H1 (cell line): Measurements from ENCODE around the gene TNS3. TPM values are rescaled to one million over a fixed set of nuclear protein-coding genes. Genes with fewer than 3 reads are reported as not detected.

Source experiments
- CTCF ChIA-PET: fragments of 300-600 bp; sonication (Branson Sonifier 250); formaldehyde crosslinking; loops from one replicate; lab custom pipeline; 2021; ENCODE audit not compliant: partially characterized antibody; lab: Charles Lee
- POLR2A ChIA-PET: fragments of 300-600 bp; sonication (Branson Sonifier 250); formaldehyde crosslinking; loops from one replicate; lab custom pipeline; 2021; ENCODE audit warnings: inconsistent platforms; ENCODE audit not compliant: partially characterized antibody; lab: Charles Lee
- DNase-seq, 2 experiments: peaks; one replicate each; pipeline versions ENCODE4 v3.0.0 to v3.0.0-alpha.2; 2010 to 2022; ENCODE audit warnings: low spot score in 2 of 2, low read depth in 1 of 2, mixed read lengths in 1 of 2
- FAIRE-seq: peaks from 2 replicates; lab custom pipeline; 2011; peaks lifted over from hg19 to GRCh38; lab: Jason Lieb, UNC
- H2AFZ ChIP-seq: 2 replicates; pipeline ENCODE4 v1.8.1; 2012; ENCODE audit warnings: low read length, inconsistent platforms
- H2AK5ac ChIP-seq: 2 replicates; pipeline ENCODE4 v1.6.1; 2013; ENCODE audit warnings: low read depth, low read length
- H2BK120ac ChIP-seq: replicated peaks from 2 replicates; pipeline ENCODE3; 2013; ENCODE audit warnings: low read depth, low read length, inconsistent platforms
- H2BK12ac ChIP-seq: 2 replicates; pipeline ENCODE4 v1.6.1; 2013; ENCODE audit warnings: low read depth, low read length
- H2BK15ac ChIP-seq: 2 replicates; pipeline ENCODE4 v1.6.1; 2013; ENCODE audit warnings: low read length
- H2BK20ac ChIP-seq: 2 replicates; pipeline ENCODE4 v1.6.1; 2013; ENCODE audit warnings: low read length
- H2BK5ac ChIP-seq: 2 replicates; pipeline ENCODE4 v1.6.1; 2013; ENCODE audit warnings: low read depth, low read length
- H3K14ac ChIP-seq: 2 replicates; pipeline ENCODE4 v1.6.1; 2013; ENCODE audit warnings: inconsistent platforms; ENCODE audit not compliant: insufficient read length
- H3K18ac ChIP-seq: 2 replicates; pipeline ENCODE4 v1.6.1; 2013; ENCODE audit warnings: low read length; ENCODE audit errors: extremely low read depth
- H3K23ac ChIP-seq: 2 replicates; pipeline ENCODE4 v1.6.1; 2013; ENCODE audit warnings: inconsistent platforms; ENCODE audit not compliant: insufficient read length
- H3K23me2 ChIP-seq: 2 replicates; pipeline ENCODE4 v1.6.1; 2013; ENCODE audit warnings: low read depth, low read length
- H3K27ac ChIP-seq: 2 replicates; pipeline ENCODE4 v1.6.1; 2011; ENCODE audit warnings: low read depth, low read length, inconsistent platforms
- H3K27me3 ChIP-seq, 4 experiments: replicated peaks in 1 of 4; 1 replicate in 1 of 4; 2 replicates in 3 of 4; pipeline versions ENCODE4 v1.6.1 to v1.8.1; 2011 to 2013; ENCODE audit warnings: low read length in 3 of 4, mild to moderate bottlenecking in 3 of 4, inconsistent platforms in 2 of 4, mixed read lengths in 2 of 4, moderate library complexity in 1 of 4; ENCODE audit not compliant: control insufficient read depth in 3 of 4, insufficient read depth in 3 of 4; ENCODE audit errors: extremely low read depth in 1 of 4
- H3K36me3 ChIP-seq, 4 experiments: 2 replicates each; pipeline versions ENCODE4 v1.6.1 to v1.8.1; 2011 to 2013; ENCODE audit warnings: mild to moderate bottlenecking in 4 of 4, low read length in 3 of 4, moderate library complexity in 2 of 4, control low read depth in 1 of 4, inconsistent platforms in 1 of 4; ENCODE audit not compliant: insufficient read depth in 4 of 4, control insufficient read depth in 2 of 4
- H3K4ac ChIP-seq: replicated peaks from 2 replicates; pipeline ENCODE3; 2013; ENCODE audit warnings: low read length, low read depth, mixed read lengths, inconsistent platforms; ENCODE audit not compliant: insufficient read length
- H3K4me1 ChIP-seq, 4 experiments: replicated peaks in 1 of 4; 1 replicate in 1 of 4; 2 replicates in 3 of 4; pipeline versions ENCODE4 v1.6.1 to v1.8.1; 2011 to 2013; ENCODE audit warnings: low read length in 3 of 4, inconsistent platforms in 2 of 4, mixed read lengths in 1 of 4; ENCODE audit not compliant: insufficient read depth in 4 of 4, control insufficient read depth in 3 of 4
- H3K4me2 ChIP-seq, 2 experiments: 2 replicates each; pipeline versions ENCODE4 v1.6.1 to v1.8.1; 2011 to 2013; ENCODE audit warnings: low read depth in 2 of 2, low read length in 2 of 2, control low read depth in 1 of 2, inconsistent platforms in 1 of 2, mild to moderate bottlenecking in 1 of 2; ENCODE audit not compliant: insufficient read depth in 1 of 2
- H3K4me3 ChIP-seq, 4 experiments: fragments of 200-600, 300-600 bp in 1 of 4; sonication (generic), shearing (Covaris generic), sonication (Bioruptor Twin) in 1 of 4; 2 replicates each; pipeline versions ENCODE4 v1.5.1 to v1.8.1; 2011 to 2016; ENCODE audit warnings: low read length in 4 of 4, low read depth in 3 of 4, control low read depth in 2 of 4, inconsistent platforms in 2 of 4, mild to moderate bottlenecking in 2 of 4, mixed read lengths in 1 of 4, moderate library complexity in 1 of 4; ENCODE audit not compliant: insufficient read depth in 2 of 4; ENCODE audit errors: extremely low read depth in 1 of 4
- H3K56ac ChIP-seq: replicated peaks from 2 replicates; pipeline ENCODE3; 2013; ENCODE audit warnings: low read depth, mild to moderate bottlenecking, mixed read lengths, low read length, inconsistent platforms; ENCODE audit not compliant: insufficient read length
- H3K79me1 ChIP-seq: 2 replicates; pipeline ENCODE4 v1.6.1; 2013; ENCODE audit warnings: low read depth, low read length, control low read depth
- H3K79me2 ChIP-seq, 2 experiments: 2 replicates each; pipeline versions ENCODE4 v1.6.1 to v1.8.1; 2012 to 2013; ENCODE audit warnings: low read length in 2 of 2, mild to moderate bottlenecking in 2 of 2, inconsistent platforms in 1 of 2; ENCODE audit not compliant: insufficient read depth in 2 of 2, control insufficient read depth in 1 of 2
- H3K9ac ChIP-seq, 4 experiments: replicated peaks in 1 of 4; 1 replicate in 1 of 4; 2 replicates in 3 of 4; pipeline versions ENCODE4 v1.6.1 to v1.8.1; 2011 to 2013; ENCODE audit warnings: low read depth in 3 of 4, low read length in 3 of 4, control low read depth in 2 of 4, mild to moderate bottlenecking in 2 of 4, moderate library complexity in 2 of 4, inconsistent platforms in 1 of 4; ENCODE audit errors: extremely low read depth in 1 of 4
- H3K9me3 ChIP-seq, 2 experiments: 2 replicates each; pipeline versions ENCODE4 v1.6.1 to v1.8.1; 2012 to 2013; ENCODE audit warnings: mild to moderate bottlenecking in 2 of 2, moderate library complexity in 2 of 2, control low read depth in 1 of 2, inconsistent platforms in 1 of 2, low read depth in 1 of 2, low read length in 1 of 2, mixed read lengths in 1 of 2; ENCODE audit not compliant: insufficient read depth in 2 of 2
- H4K20me1 ChIP-seq, 2 experiments: replicated peaks in 1 of 2; 2 replicates each; pipeline versions ENCODE3 to v1.8.1; 2011 to 2013; ENCODE audit warnings: inconsistent platforms in 2 of 2, low read length in 2 of 2, mild to moderate bottlenecking in 1 of 2; ENCODE audit not compliant: insufficient read depth in 2 of 2, control insufficient read depth in 1 of 2
- H4K5ac ChIP-seq: 2 replicates; pipeline ENCODE4 v1.6.1; 2013; ENCODE audit warnings: low read length, low read depth, mixed read lengths, inconsistent platforms; ENCODE audit not compliant: insufficient read length
- H4K8ac ChIP-seq: 2 replicates; pipeline ENCODE4 v1.8.0; 2013; ENCODE audit warnings: mild to moderate bottlenecking, moderate library complexity, low read length, inconsistent platforms; ENCODE audit not compliant: insufficient read depth; ENCODE audit errors: extremely low read depth
- H4K91ac ChIP-seq: replicated peaks from 2 replicates; pipeline ENCODE3; 2013; ENCODE audit warnings: low read length, mixed read lengths, inconsistent platforms; ENCODE audit not compliant: insufficient read length
- BACH1 ChIP-seq: IDR thresholded peaks from 2 replicates; pipeline ENCODE4 v1.6.1; 2012; ENCODE audit warnings: low read length, improper control_type of control experiment
- CBX8 ChIP-seq: fragments of 300-800, 300-1000 bp; sonication (generic); IDR thresholded peaks from 2 replicates; pipeline ENCODE4 v1.7.1; 2016; ENCODE audit warnings: low read depth, low read length, borderline replicate concordance
- GABPA ChIP-seq: IDR thresholded peaks from 2 replicates; pipeline ENCODE4 v1.6.1; 2011; ENCODE audit warnings: mild to moderate bottlenecking, low read length, moderate library complexity, borderline replicate concordance; ENCODE audit not compliant: insufficient read depth
- JUND ChIP-seq: IDR thresholded peaks from 2 replicates; pipeline ENCODE4 v1.6.1; 2011; ENCODE audit warnings: mild to moderate bottlenecking, improper control_type of control experiment, low read length
- KDM4A ChIP-seq: IDR thresholded peaks from one replicate; pipeline ENCODE4 v1.7.1; 2012; ENCODE audit warnings: low read depth, mild to moderate bottlenecking, moderate library complexity, low read length, inconsistent platforms; ENCODE audit not compliant: severe bottlenecking
- KDM5A ChIP-seq: fragments of 200-600 bp; IDR thresholded peaks from 2 replicates; pipeline ENCODE4 v1.7.1; 2012; ENCODE audit warnings: mild to moderate bottlenecking, low read length, inconsistent platforms, mixed read lengths
- RNF2 ChIP-seq: fragments of 200-900, 300-1000 bp; sonication (generic); IDR thresholded peaks from 2 replicates; pipeline ENCODE4 v1.7.1; 2016; ENCODE audit warnings: borderline replicate concordance, low read depth, mild to moderate bottlenecking, antibody characterized with exemption, low read length; ENCODE audit not compliant: poor library complexity, severe bottlenecking; ENCODE audit errors: missing control alignments
- TBP ChIP-seq: IDR thresholded peaks from 2 replicates; pipeline ENCODE4 v1.6.1; 2011; ENCODE audit warnings: low read depth, low read length, improper control_type of control experiment
- WGBS, 2 experiments: shearing (Covaris generic) in 1 of 2; methylation state at CpG; one replicate each; pipeline versions ENCODE4 v1.1.6 to v1.1.7; 2013 to 2015; ENCODE audit warnings: low lambda C conversion rate in 2 of 2, mixed read lengths in 2 of 2, inconsistent platforms in 1 of 2, low coverage in 1 of 2, missing lambda C conversion rate in 1 of 2; ENCODE audit not compliant: insufficient replicate concordance in 2 of 2, insufficient coverage in 1 of 2, insufficient read length in 1 of 2; ENCODE audit errors: extremely low coverage in 1 of 2, missing lambda C conversion rate in 1 of 2; 5-methylcytosine and 5-hydroxymethylcytosine counted together
- polyA plus RNA-seq, 7 experiments: library from polyadenylated mRNA; depleted of rRNA in 3 of 7; stranded (reverse) in 5 of 7; unstranded in 2 of 7; fragments of >200 nt in 5 of 7; fragments of 200-250 nt in 2 of 7; gene quantifications; 1 replicate in 5 of 7; 2 replicates in 1 of 7; 4 replicates in 1 of 7; pipeline versions ENCODE4 v1.2.1 to v1.2.3, GENCODE V29; 2011 to 2013; ENCODE audit warnings: missing spikeins in 2 of 7, mixed read lengths in 2 of 7
- total RNA-seq: library from RNA; stranded (reverse); fragmentation: NEBNext Ultra II Directional; extraction: Animal tissue kit (Norgen Biotek cat#: 25700); gene quantifications from 2 replicates; pipeline ENCODE4 v1.2.1, GENCODE V29; 2021
- TF ChIP-seq, protein P1 (sequence below): IDR thresholded peaks from 2 replicates; pipeline ENCODE4 v1.6.1; 2011; ENCODE audit warnings: low read length, improper control_type of control experiment
- TF ChIP-seq, protein P2 (sequence below): IDR thresholded peaks from 2 replicates; pipeline ENCODE4 v1.6.1; 2012; ENCODE audit warnings: inconsistent platforms

The TNS3 gene
- total and polyA plus RNA-seq, 2 of the 8 experiments (the other 6 are each of a cell fraction or from before 2014, with no cell fraction given), result 11.9 to 24.2 TPM

DNA sequence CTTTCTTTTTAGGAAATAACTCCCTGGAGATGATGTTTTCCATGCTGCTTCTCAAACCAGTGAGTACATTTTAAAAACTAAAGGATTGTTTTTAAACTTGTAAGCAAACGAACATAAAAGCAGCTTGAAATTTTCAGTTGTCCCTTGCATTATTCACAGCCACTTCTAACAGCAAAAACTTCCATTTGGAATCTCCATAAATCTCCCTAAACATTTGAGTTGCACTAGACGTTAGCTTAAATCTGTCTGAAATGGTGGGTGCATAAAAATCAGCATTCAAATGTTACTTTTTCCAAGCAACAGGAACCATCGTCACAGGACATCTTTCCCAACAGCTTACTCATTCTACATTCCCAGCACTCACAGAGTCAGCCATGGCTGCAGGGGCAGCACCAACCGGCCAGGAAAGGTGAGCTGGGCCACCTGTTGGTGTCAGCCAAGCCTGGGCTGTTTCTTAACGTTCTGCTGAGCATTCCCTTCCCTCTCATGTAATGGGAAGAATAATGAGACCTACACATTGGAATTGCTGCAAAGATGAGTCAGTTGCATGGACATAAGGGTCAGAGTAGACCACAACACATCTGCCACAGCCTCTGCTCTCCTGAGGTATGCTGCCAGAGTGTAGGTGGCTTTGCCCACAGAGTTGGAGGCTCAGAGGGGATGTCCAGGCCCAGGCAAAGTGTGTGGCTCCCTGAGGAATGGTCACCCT is 163.2 kb downstream of the TNS3 start:
- Histone ChIP-seq H2BK15ac (no peak overlapping the region), H2AFZ (no peak overlapping the region), H3K18ac (no peak overlapping the region), H3K27ac (no peak overlapping the region), H2BK120ac (no peak overlapping the region), H3K9ac (no peak overlapping the region), H4K8ac (no peak overlapping the region), H2BK5ac (no peak overlapping the region), H3K79me2 (no peaks in the 10 kb centered on the region), H3K23me2 (no peaks in the 10 kb centered on the region), H3K79me1 (no peaks in the 10 kb centered on the region; the same call in 1 of the 2 replicates), H3K56ac (no peak overlapping the region), H3K9me3 (no peaks in the 10 kb centered on the region), H3K27me3 (no peaks in the 10 kb centered on the region), H2BK12ac (no peak overlapping the region), H3K14ac (no peak overlapping the region), H3K36me3 (no peaks in the 10 kb centered on the region; a peak in 1 of 8 replicates), H4K91ac (no peak overlapping the region), H3K4me1 (no peaks in the 10 kb centered on the region), H4K5ac (no peak overlapping the region), H3K4me2 (no peak overlapping the region), H2AK5ac (no peak overlapping the region), H4K20me1 (peaks cover 0 to 3% of the 10 kb centered on the region in 2 experiments), H3K23ac (no peak overlapping the region), H3K4ac (no peak overlapping the region), H3K4me3 (no peak overlapping the region), H2BK20ac (no peak overlapping the region)
- POLR2A ChIA-PET, result no interaction called here
- FAIRE-seq, result no peak
- WGBS, 2 experiments, result 82% methylated on average over 5 of the region's 5 CpGs; no CpG with 5 or more reads in 1 of the 2 experiments
- DNase-seq, result no peak
- CTCF ChIA-PET, result interaction anchor here (0.6 to 2.9 kb wide), 11 partner anchors 10 to 400 kb away, joined by 3 to 8 read pairs (median 3); no protein-coding TSS in a partner anchor
- TF ChIP-seq KDM4A (no peak), BACH1 (no peak), TBP (no peak), JUND (no peak), RNF2 (no peak), CBX8 (no peak), GABPA (no peak), KDM5A (no peak)
- TF ChIP-seq, protein P1, sequence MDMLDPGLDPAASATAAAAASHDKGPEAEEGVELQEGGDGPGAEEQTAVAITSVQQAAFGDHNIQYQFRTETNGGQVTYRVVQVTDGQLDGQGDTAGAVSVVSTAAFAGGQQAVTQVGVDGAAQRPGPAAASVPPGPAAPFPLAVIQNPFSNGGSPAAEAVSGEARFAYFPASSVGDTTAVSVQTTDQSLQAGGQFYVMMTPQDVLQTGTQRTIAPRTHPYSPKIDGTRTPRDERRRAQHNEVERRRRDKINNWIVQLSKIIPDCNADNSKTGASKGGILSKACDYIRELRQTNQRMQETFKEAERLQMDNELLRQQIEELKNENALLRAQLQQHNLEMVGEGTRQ, result no peak
- TF ChIP-seq, protein P2, sequence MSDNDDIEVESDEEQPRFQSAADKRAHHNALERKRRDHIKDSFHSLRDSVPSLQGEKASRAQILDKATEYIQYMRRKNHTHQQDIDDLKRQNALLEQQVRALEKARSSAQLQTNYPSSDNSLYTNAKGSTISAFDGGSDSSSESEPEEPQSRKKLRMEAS, result no peak
